ENCODE results near the gene RRM2.
"Not testable (repeated sequence)": the region's sequence is repeated elsewhere in the genome, so short reads cannot be mapped to it uniquely, and the experiment has no call there.

The RRM2 gene

DNA sequence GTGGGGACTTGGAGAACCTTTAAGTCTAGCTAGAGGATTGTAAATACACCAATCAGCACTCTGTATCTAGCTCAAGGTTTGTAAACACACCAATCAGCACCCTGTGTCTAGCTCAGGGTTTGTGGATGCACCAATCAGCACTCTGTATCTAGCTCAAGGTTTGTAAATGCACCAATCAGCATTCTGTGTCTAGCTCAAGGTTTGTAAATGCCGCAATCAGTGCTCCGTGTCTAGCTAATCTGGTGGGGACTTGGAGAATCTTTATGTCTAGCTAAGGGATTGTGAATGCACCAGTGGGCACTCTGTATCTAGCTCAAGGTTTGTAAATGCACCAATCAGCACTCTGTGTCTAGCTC lies 30.7 kb upstream of the RRM2 start:
- not testable (repeated sequence) for DNase-seq

DNA sequence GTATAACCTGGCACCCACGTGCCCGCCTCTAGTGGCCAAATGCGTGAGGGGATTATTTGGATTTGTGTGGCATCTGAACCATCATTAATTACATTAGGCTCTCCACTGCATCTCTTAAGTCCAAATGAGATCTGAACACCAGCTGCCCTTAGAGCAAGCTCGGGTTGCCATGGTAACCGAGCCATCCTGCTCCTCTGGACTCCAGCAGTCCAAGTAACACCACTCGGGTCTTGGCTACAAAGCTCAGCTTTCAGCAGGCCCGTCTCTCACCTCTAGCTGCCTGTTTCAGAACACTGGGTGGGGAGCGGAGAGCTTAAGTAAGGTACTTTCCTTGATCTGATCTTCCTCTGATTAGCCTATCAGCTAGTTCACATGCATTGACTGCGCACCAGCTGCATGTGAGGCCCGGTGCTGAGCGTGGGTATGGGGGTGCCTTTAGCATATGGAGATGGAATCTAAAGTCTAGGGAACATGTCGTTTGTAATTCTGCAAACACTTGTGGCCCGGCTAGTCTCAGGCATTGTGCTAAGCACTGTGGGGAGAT lies 28.2 kb upstream of the RRM2 start:
- DNase-seq: no peak

DNA sequence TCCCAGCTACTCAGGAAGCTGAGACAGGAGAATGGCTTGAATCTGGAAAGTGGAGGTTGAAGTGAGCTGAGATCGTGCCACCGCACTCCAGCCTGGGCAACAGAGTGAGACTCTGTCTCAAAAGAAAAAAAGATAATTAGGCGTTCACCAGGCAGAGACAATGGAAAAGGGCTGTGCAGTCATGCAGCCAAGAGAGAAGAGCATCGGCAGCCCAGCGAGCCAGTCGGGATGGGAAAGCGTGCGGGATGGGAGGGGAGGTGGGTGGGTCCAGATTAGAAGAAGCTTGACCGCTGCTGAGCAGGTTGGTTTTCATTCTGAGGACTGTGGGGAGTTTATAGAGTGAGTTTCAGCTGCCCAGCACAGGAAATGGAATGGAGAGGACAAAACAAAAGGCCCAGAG lies 27.4 kb upstream of the RRM2 start:
- no peak for DNase-seq

DNA sequence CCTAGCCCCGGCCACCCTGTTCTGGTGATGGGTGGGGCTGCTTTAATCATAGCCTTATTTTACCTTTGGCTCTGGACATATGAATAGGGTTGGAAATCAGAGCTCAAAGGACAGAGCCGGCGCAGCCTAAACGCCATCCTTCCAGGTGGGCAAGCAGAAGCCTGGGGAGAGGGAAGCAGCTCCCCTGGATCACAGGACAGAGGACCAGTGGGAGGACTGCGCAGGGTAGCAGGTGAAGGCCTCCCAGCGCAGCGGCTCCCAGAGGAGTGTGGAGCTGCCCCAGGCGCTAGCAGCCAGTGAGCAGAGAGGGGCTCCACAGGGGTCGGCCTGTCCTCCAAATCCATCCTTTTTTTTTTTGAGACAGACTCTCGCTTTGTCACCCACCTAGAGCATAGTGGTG lies 25.9 kb upstream of the RRM2 start:
- no peak for DNase-seq

DNA sequence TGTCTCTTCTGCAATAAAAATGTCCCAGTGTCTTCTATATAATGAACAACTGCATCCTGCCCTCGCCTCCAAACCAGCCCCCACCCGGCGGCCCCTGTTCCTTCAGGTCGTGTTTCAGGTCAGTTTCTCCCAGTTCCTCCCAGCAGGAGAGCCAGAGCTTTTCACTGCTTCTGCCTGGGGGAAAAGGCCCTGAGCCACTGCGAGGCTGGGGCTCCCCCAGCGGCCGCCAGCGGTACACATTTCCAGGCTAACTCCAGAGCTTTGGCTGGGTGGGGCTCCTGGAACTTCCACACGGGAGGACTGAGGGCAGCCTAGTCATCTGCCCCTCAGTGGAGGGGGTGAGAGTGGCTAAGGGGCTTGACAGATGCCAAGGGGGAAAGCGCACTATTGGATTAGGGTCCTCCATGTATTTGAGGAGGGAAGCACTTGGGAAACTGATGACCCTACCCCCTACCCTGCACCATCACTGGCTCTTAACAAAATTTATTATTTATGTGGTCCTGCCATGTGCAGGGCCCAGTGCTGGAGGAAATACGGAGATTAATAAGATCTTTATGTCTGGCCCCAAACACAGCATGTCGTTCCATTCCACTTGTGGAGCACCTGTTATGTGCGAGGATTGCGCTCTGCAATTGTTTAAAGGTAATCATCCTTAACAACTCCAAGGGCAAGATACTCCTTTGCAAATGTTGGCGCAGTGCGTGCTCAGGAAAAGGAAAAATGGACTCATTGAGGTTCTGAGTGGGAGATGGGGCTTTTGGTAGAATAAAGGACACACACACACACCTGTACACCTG lies 25.0 kb upstream of the RRM2 start:
- DNase-seq: no peak

DNA sequence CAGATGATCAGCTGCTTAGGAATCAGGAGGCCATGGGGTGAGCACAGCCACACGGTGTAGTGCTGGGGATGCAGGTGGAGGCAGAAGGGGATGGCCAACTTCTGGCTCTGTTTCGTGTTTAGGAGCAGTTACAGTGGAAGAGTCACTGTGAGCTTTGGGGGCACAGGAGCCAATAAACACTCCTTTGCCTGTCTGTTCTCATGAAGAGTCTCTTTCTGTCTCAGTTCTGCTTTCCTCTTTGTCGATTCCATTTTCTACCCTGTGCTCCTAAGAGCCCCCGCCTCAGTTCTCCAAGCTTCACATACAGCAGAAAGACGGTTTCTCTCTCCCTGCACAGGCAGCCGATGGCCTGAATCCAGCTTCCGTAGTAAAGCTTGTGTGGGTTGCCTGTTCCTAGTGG lies 21.0 kb upstream of the RRM2 start:
- DNase-seq: no peak

DNA sequence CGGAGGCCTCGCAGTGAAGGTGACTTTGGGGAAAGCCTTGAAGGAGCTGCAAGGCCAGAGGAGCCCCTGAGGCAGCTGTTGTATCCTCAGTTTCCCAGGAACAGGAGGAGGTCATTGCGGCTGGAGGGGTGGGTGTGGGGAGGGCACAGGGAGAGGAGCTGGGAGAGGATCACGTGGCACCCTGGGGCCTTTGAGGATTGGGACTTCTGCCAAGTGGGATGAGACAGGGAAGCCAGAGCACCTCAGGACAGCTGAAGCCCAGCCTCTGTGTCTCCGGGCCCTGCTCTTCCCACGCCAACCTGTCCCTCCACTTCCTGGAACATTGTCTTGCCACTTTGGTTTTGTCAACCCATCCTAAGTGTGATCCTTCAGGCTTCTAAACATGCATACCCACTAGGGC lies 19.4 kb upstream of the RRM2 start:
- DNase-seq: no peak

DNA sequence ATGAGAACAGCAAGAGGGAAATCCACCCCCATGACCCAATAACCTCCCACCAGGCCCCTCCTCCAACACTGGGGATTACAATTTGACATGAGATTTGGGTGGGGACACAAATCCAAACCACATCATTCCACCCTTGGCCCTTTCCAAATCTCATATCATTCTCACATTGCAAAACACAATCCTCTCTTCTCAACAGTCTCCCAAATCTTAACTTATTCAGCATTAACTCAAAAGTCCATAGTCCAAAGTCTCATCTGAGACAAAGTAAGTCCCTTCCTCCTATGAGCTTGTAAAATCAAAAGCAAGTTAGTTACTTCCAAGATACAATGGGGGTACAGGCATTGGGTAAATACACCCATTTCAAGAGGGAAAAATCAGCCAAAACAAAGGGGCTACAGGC lies 17.6 kb upstream of the RRM2 start:
- not testable (repeated sequence) for DNase-seq

DNA sequence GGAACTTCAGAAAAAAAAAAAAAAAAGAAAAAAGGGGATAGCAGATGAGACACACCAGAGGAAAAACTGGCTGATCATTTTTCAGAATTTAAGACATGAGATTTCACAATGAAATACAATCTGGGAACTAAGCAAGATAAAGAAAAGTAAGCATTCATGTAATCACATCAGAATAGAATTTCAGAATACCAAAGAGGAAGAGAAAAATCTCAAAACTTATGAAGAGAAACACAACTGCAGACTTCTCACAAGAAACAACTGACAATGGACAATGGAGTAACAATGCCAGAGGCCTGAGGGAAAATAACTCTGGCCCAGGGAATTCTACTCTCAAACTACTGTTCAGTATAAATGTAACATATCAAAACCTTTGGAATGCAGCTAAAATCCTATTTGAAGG lies 13.2 kb upstream of the RRM2 start:
- DNase-seq: no peak

DNA sequence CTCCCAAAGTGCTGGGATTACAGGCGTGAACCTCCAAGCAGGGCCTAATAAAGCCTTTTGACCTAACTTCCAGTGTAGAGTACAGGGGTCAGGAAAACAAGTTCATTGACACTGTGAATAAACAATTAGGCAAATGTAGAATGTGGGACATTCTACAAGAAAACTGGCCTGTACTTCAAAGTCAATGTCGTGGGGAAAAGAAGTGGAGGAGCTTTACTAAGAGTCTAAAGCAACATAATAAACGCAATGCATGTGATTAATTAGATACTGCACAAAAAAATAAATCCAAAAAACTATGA lies 3.6 kb upstream of the RRM2 start:
- no peak for DNase-seq

DNA sequence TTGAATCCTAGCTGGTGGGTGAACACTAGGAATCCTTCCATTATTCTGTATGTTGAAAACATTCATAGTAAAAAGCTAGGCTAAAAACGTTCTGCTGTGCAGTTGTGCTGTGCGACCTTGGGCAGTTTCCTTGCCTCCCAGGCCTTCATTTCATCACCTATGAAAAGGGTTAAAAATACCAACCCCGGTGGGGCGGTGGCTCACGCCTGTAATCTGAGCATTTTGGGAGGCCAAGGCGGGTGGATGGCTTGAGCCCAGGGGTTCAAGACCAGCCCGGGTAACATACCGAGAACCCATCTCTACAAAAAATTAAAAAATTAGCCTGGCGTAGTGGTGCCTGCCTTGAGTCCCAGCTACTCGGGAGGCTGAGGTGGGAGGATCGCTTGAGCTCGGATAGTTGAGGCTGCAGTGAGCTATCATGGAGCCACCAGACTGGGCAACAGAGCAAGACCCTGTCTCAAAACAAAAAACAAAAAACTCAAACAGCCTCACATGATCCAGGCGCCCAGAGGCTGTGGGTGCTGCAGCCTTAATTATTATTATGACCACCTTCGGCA lies 2.9 kb upstream of the RRM2 start:
- DNase-seq: no peak

DNA sequence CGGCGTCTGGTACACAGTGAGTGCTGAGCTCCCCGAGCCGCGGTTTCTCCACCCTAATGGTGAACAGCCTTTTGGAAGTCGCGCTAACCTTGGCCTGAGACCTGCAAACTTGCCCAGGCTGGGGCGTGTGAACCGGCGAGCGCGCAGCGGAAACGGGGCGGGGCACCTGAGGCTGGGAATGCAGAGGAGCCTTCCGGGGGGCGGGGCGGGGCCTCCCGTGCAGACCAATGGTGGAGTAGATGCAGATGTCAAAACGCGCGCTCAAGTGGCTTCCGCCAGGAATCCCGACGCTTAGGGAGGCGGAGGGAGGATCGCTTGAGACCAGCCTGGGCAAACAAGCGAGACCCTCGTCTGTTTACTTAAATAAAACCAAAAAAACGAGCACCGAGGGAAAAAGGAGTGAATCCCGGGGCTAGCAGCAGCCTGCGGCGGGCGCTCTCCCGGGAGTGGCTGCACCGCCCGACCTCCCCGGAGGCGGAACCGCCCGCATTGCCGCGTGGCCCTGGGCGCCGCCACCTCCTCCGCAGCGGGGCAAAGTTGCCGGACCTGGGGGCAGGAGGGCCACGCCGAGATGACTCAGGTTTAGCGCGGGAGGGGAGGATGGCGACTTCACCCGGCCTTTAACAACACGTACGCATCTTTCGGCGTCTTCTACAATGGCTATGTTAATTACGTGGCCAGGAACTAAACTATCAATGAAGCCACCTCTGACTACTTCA lies 2.2 kb upstream of the RRM2 start:
- peak; percentile 82 for DNase-seq

DNA sequence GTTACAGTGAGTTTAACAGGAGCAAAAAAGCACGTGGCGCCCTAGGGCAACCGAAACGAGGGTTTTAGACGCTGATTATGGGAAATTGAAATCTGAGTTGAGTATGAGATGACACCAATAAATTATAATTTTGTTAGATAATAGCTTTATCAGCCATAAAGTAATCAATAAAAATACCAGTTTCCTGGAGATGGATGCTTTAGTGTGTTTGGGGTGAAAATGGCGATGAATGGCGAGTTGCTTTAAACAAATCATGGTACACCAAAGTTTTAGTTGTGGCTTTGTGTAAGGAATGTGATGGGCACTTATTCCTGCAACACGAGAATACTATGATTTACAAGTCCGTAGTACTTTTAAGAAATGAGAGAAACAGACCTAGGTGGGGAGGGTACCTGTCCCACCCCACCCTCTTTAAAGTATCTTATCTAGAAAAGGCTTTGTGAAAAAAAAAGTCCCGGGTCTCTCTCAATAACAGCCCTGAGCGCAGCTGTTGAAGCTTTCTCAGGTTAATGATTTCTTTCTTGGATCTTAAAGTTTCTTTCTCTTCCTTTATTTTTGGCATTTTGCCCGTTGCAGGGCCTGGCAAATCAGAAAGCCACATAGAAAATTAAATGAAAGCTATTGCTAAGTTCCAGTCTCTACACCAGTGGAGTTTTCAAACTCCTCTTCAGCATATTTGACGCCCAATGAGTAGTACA lies 1.5 kb upstream of the RRM2 start:
- DNase-seq: no peak

DNA sequence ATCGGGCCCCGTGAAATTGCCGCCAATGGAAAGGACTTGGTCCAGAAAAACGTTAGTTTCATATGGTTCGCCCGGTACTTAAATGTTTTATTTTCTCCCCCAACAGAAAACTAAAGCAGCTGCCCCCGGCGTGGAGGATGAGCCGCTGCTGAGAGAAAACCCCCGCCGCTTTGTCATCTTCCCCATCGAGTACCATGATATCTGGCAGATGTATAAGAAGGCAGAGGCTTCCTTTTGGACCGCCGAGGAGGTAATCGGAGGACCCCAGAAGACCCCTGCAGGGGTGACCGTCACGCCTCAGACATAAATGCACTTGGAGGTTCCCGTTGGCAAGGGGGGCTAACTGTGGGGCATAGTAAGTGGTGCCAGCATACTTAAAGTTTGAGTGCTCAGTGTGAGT lies 742 bp downstream of the RRM2 start:
- DNase-seq: no peak

DNA sequence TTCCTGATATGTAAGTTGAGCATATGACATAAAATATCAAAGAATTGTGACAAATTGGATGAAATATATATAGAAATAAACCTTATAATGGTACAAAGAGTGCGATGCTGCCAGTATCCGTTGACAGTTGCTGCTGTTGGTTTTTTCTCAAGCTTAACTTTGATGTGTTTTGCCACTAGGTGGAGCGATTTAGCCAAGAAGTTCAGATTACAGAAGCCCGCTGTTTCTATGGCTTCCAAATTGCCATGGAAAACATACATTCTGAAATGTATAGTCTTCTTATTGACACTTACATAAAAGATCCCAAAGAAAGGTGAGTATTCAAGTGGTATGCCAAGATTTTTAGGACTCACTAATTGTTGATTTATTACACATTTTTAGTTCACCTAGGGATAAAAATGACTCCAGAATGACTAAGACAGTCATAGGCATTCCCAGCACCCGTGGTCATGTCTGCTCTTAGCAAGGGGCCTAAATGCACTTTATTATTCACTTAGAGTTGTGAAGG lies 2.1 kb downstream of the RRM2 start:
- DNase-seq: no peak

DNA sequence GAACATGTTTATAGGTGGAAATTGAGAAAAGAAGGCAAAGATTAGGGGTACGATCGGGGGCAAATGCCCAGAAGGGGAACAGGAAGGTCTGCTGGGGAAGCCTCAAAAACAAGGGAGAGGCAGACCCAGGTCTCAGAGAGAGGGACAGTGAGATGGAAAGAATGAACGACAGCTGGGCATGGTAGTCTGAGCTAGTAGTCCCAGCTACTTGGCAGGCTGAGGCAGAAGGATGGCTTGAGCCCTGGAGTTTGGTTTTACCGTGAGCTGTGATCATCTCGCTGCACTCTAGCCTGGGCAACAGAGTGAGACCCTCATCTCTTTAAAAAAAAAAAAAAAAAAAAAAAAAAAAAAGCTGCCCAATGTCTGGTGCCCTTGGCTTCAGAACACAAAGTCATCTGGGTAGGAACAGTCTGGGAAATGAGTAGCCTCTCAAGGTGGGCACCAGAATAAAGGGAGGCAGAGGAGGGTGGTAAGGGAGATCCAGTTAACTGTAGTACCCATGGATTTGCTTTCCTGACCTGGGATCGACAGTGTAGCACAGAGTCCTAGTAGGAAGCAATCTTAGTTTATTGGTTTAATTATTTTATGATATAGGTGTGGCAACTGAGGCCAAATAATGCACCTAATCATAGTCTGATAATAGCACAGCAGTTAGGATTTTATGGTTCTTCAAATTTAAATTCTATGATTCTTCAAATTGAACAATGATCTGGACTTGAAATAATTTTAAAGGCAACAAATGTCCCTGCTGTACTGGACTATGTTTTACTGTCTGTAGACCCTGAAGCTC lies 3.5 kb downstream of the RRM2 start:
- DNase-seq: no peak

DNA sequence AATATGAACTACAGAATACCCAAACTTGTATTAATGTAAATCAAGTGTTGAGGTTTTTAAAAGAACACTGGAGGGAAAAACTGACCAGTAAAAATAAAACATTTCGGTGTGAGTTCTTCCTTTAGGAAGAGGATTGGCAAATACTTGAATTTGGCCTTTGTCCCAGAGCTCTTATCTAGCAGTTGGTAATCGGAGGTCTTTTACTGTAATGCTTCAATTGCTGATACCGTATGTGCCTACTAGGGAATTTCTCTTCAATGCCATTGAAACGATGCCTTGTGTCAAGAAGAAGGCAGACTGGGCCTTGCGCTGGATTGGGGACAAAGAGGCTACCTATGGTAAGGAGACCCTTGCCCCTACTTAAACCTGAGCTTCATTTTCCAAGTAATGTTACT lies 4.1 kb downstream of the RRM2 start:
- no peak for DNase-seq

DNA sequence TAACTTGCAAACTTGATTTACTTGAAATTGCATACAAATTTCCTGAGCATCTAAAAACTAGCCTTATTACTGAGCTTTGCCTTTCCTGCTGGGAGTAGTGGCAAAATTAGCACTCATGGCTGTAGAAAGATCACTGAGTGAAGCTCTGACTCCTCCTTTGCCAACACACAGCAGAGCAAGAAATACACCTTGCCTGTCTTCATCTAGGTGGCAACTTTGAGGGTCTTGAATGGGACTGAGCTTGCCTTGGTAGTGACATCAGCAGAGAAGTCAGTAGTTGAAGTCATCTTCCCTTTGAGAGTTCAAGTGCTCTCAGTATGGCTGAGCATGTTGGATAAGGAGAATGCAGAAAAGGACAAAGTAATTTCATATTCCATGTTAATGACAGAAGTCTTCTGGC lies 5.9 kb downstream of the RRM2 start:
- DNase-seq: no peak

DNA sequence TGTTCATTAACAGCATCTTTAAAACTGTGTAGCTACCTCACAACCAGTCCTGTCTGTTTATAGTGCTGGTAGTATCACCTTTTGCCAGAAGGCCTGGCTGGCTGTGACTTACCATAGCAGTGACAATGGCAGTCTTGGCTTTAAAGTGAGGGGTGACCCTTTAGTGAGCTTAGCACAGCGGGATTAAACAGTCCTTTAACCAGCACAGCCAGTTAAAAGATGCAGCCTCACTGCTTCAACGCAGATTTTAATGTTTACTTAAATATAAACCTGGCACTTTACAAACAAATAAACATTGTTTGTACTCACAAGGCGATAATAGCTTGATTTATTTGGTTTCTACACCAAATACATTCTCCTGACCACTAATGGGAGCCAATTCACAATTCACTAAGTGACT lies 7.0 kb downstream of the RRM2 start:
- no peak for DNase-seq

DNA sequence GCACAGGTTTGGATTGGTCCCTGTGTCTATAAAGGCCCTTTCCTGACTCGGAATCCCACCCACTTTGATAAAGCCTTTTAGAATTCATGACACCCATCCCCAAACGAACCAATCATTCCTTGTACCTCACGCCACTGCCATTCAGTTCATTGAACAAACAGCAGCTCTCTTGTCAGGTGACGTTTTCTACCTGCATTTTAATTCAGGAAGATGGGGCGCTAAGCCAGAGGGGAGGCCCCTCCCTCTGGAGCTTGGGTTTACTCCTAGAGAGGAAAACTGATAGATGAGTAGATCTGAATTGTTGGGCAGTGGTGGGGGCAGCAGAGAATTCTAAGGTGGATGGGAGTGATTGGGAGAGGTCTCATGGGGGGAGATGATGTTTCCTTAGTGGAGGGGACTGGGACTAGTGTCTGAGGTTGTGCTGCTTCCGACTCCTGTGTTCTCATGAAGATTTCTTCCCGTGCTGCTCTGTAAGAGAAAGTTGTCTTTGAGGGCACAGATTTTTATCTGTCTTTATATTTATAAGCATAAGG lies 9.6 kb downstream of the RRM2 start:
- DNase-seq: no peak

DNA sequence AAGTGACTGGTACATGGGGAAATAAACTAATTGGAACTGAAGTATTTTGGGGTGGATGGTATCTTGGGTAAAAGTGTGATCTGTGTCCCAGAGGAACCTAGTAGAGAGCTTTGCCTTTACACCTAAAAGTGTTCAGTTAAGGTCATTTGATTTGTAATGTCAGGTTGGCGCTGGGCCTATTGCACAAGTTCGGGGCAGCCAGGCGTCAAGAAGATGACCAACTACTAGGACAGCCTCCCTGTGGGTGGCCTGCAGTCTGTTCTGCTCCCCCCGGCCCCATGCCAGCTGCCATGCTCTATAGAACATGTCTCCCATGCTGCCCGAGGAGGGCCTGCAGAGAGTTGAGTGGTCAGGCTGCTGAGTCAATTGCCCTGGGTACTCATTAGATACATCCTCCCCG lies 10.1 kb downstream of the RRM2 start:
- no peak for DNase-seq

DNA sequence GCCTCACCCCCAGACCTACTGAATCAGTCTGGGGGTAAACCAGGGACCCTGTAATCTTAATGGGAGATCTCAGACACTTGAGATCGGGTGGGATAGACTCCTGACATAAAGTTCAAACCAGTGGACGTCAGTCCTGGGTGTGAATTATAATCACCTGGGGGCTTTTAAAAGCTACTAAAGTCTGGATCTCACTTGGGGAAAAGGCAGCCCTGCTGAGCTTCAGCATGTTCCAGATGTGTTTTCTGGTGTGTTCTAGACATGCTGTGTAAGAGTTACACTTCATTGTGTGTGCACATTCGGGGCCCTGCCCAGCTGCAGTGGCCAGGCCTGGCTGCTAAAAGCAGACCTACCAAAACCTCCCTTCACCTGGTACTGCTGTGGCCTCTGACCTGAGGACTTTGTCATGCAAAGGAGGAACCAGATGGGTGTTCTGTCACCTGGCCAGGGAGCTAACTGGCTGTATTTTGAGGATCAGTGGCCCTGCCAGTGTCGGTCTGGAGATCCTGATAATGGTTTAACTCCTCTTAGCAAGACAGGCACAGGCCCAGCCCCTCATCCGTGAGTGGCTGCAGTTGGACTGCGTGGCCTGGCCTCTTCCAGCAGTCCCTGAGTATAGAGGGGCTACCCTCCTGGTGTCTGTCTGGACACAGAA lies 10.6 kb downstream of the RRM2 start:
- DNase-seq: no peak
